ENCODE data around the gene PLA2G6.
A peak's percentile ranks its signal among the peaks of the same experiment; 100 is the strongest.

PLA2G6 gene

GRCh38 chr22:38181453-38182200, at the start of gene PLA2G6:
PLA2G6 (minus strand) TSS chr22:38181830; CDS start chr22:38169426, 12,404 bp downstream.
- intact Hi-C loops (cut with DNase I; ENCODE audit: low total_unique reads): no loop called here
- Histone ChIP-seq H3K4me1 (peaks cover 0 to 32% (median 20%) of the 10 kb centered on the region in 4 donors), H3K9me3 (no peaks in the 10 kb centered on the region), H3K36me3 (no peaks in the 10 kb centered on the region), H3K27me3 (no peaks in the 10 kb centered on the region), H3K27ac (peak within 1 kb of the TSS; percentile 80 to 88), H3K4me3 (peak within 1 kb of the TSS; percentile 54 to 64)
- no peak for TF ChIP-seq CTCF (IDR thresholded peaks at IDR 0.05)
- peak; percentile 98 to 100 for DNase-seq

- intact Hi-C loops (cut with DNase I; ENCODE audit: low total_unique reads): no loop called here
These were observed 49.3 kb upstream of the PLA2G6 start for GRCh38 chr22:38230916-38231315.

GRCh38 chr22:38230108-38230825, 48.6 kb upstream of the PLA2G6 start:
- intact Hi-C loops (cut with DNase I; ENCODE audit: low total_unique reads): no loop called here
- peaks cover 38 to 83% (median 80%) of the 10 kb centered on the region in 3 donors for H3K36me3 ChIP-seq

More at GRCh38 chr22:38230916-38231315, 49.3 kb upstream of the PLA2G6 start:
- H3K4me3 ChIP-seq: no peak overlapping the region
- no peaks in the 10 kb centered on the region for H3K9me3 ChIP-seq
- peaks cover 34 to 84% (median 80%) of the 10 kb centered on the region in 3 donors for H3K36me3 ChIP-seq
- no peaks in the 10 kb centered on the region for H3K27me3 ChIP-seq
- TF ChIP-seq CTCF (IDR thresholded peaks at IDR 0.05): no peak
- peak overlapping the region in 1 of 2 donors; percentile 30 for H3K27ac ChIP-seq
- peaks cover 0 to 39% (median 7%) of the 10 kb centered on the region in 4 donors for H3K4me1 ChIP-seq
- DNase-seq: no peak

GRCh38 chr22:38228873-38229740, 47.5 kb upstream of the PLA2G6 start:
- Histone ChIP-seq H3K4me1 (peaks cover 0 to 39% (median 7%) of the 10 kb centered on the region in 4 donors), H3K27ac (peak overlapping the region; percentile 22 to 67), H3K36me3 (peaks cover 48 to 84% (median 80%) of the 10 kb centered on the region in 3 donors), H3K27me3 (no peaks in the 10 kb centered on the region), H3K4me3 (no peak overlapping the region), H3K9me3 (no peaks in the 10 kb centered on the region)
- peak in 1 of 2 donors; percentile 79 for DNase-seq
- intact Hi-C loops (cut with DNase I; ENCODE audit: low total_unique reads): no loop called here
- TF ChIP-seq CTCF (IDR thresholded peaks at IDR 0.05): no peak

More at GRCh38 chr22:38230108-38230825, 48.6 kb upstream of the PLA2G6 start:
- Histone ChIP-seq H3K4me3 (no peak overlapping the region), H3K27me3 (no peaks in the 10 kb centered on the region), H3K27ac (peak overlapping the region; percentile 9 to 30), H3K4me1 (peaks cover 0 to 39% (median 7%) of the 10 kb centered on the region in 4 donors), H3K9me3 (no peaks in the 10 kb centered on the region)
- DNase-seq: no peak
- peak in 1 of 2 experiments; percentile 22 for TF ChIP-seq CTCF (IDR thresholded peaks at IDR 0.05)

- peak overlapping the region; percentile 22 to 67 for H3K27ac ChIP-seq
- no peaks in the 10 kb centered on the region for H3K9me3 ChIP-seq
- no peaks in the 10 kb centered on the region for H3K27me3 ChIP-seq
- peaks cover 0 to 45% (median 7%) of the 10 kb centered on the region in 4 donors for H3K4me1 ChIP-seq
- no peak for TF ChIP-seq CTCF (IDR thresholded peaks at IDR 0.05)
- H3K4me3 ChIP-seq: no peak overlapping the region
- H3K36me3 ChIP-seq: peaks cover 48 to 85% (median 83%) of the 10 kb centered on the region in 3 donors
- intact Hi-C loops (cut with DNase I; ENCODE audit: low total_unique reads): no loop called here
- no peak for DNase-seq
These were observed 46.8 kb upstream of the PLA2G6 start for GRCh38 chr22:38228326-38228872.
